GM12878 (cell line): ENCODE data around the gene TRAF2. TPM values are rescaled to one million over a fixed set of nuclear protein-coding genes. Genes with fewer than 3 reads are reported as not detected.

Experiments
- ATAC-seq: fragments of 200-7000 bp; cut with Tn5 transposase; 3 replicates; pipeline ENCODE4 v1.9.1; 2020; ENCODE audit warnings: mild to moderate bottlenecking, moderate library complexity
- BruUV-seq: library from RNA; stranded (reverse); fragments of 400-500 nt; replicated peaks from 2 replicates; lab custom pipeline; 2021; lab: Mats Ljungman, UMichigan
- CTCF ChIA-PET: fragments of 300-600 bp; sonication (Branson Sonifier 250); formaldehyde crosslinking; extraction: SDS; loops from one replicate; lab custom pipeline; 2021; ENCODE audit warnings: inconsistent platforms; lab: Yijun Ruan, JAX
- POLR2A ChIA-PET: fragments of 350-600 bp; formaldehyde crosslinking; extraction: SDS; loops from one replicate; lab custom pipeline; 2021; ENCODE audit warnings: inconsistent platforms; lab: Charles Lee
- RAD21 ChIA-PET: fragments of 300-600 bp; sonication (Branson Sonifier 250); formaldehyde crosslinking; loops from one replicate; lab custom pipeline; 2023; ENCODE audit warnings: antibody characterized with exemption; ENCODE audit not compliant: unreplicated experiment; lab: Charles Lee
- SMC1A ChIA-PET: fragments of 300-600 bp; sonication (Branson Sonifier 250); formaldehyde crosslinking; loops from one replicate; lab custom pipeline; 2023; ENCODE audit not compliant: unreplicated experiment, uncharacterized antibody; lab: Charles Lee
- DNase-seq: peaks from one replicate; pipeline ENCODE4 v3.0.0-alpha.2; 2011; ENCODE audit warnings: low read depth, low spot score
- FAIRE-seq: peaks from 3 replicates; lab custom pipeline; 2011; peaks lifted over from hg19 to GRCh38; lab: Jason Lieb, UNC
- H2AFZ ChIP-seq: 2 replicates; pipeline ENCODE4 v1.6.0; 2011; ENCODE audit warnings: low read depth, low read length, control low read depth; ENCODE audit not compliant: control insufficient read depth
- H3K27ac ChIP-seq: 2 replicates; pipeline ENCODE4 v1.5.1; 2011; ENCODE audit warnings: control low read depth; ENCODE audit not compliant: control insufficient read depth, insufficient read depth
- H3K27me3 ChIP-seq, 2 experiments: replicated peaks in 1 of 2; 2 replicates each; pipeline versions ENCODE4 v1.6.0 to v1.6.1; 2011; ENCODE audit warnings: low read length in 1 of 2; ENCODE audit not compliant: control insufficient read depth in 2 of 2, insufficient read depth in 2 of 2
- H3K36me3 ChIP-seq, 2 experiments: 2 replicates each; pipeline ENCODE4 v1.5.1; 2011; ENCODE audit warnings: low read length in 1 of 2; ENCODE audit not compliant: control insufficient read depth in 2 of 2, insufficient read depth in 2 of 2
- H3K4me1 ChIP-seq: 2 replicates; pipeline ENCODE4 v1.6.1; 2011; ENCODE audit warnings: mild to moderate bottlenecking, low read length, moderate library complexity, mixed read lengths; ENCODE audit not compliant: control insufficient read depth, insufficient read depth
- H3K4me2 ChIP-seq: 2 replicates; pipeline ENCODE4 v1.6.0; 2011; ENCODE audit warnings: control low read depth; ENCODE audit not compliant: control insufficient read depth, insufficient read depth
- H3K4me3 ChIP-seq: fragments of 200-600 bp; sonication (generic); 2 replicates; pipeline ENCODE4 v1.5.1; 2016
- H3K79me2 ChIP-seq: 2 replicates; pipeline ENCODE4 v1.6.0; 2011; ENCODE audit warnings: low read length; ENCODE audit not compliant: control insufficient read depth, insufficient read depth
- H3K9ac ChIP-seq: 2 replicates; pipeline ENCODE4 v1.8.0; 2011; ENCODE audit warnings: low read length, control low read depth, mixed read lengths; ENCODE audit not compliant: control insufficient read depth, insufficient read depth
- H3K9me3 ChIP-seq: replicated peaks from 3 replicates; pipeline ENCODE4 v1.5.1; 2011; ENCODE audit warnings: mild to moderate bottlenecking, low read length; ENCODE audit not compliant: control insufficient read depth, insufficient read depth
- H4K20me1 ChIP-seq: 2 replicates; pipeline ENCODE4 v1.6.0; 2011; ENCODE audit not compliant: control insufficient read depth, insufficient read depth
- ASH2L ChIP-seq: fragments of 300-600, 200-600 bp; sonication (generic); IDR thresholded peaks from 2 replicates; pipeline ENCODE4 v1.6.1; 2017; ENCODE audit warnings: low read depth, mild to moderate bottlenecking, borderline replicate concordance
- BCL11A ChIP-seq: IDR thresholded peaks from 2 replicates; pipeline ENCODE4 v1.6.1; 2011; ENCODE audit warnings: low read depth, low read length
- BHLHE40 ChIP-seq, 2 experiments: fragments of 450-650 bp in 1 of 2; IDR thresholded peaks; 2 replicates each; pipeline ENCODE4 v1.6.1; 2011 to 2017; ENCODE audit warnings: low read depth in 2 of 2, borderline replicate concordance in 1 of 2, improper control_type of control experiment in 1 of 2, low read length in 1 of 2, mild to moderate bottlenecking in 1 of 2
- CBX3 ChIP-seq: fragments of 200-600 bp; sonication (generic); IDR thresholded peaks from 2 replicates; pipeline ENCODE4 v1.6.1; 2016; ENCODE audit warnings: low read depth, borderline replicate concordance
- CEBPB ChIP-seq, 2 experiments: fragments of 150-350 bp in 1 of 2; IDR thresholded peaks; 2 replicates each; pipeline ENCODE4 v1.6.1; 2012 to 2014; ENCODE audit warnings: low read depth in 2 of 2, low read length in 2 of 2, borderline replicate concordance in 1 of 2, inconsistent platforms in 1 of 2
- CREB1 ChIP-seq: IDR thresholded peaks from 2 replicates; pipeline ENCODE4 v1.6.1; 2012; ENCODE audit warnings: low read depth, mild to moderate bottlenecking, inconsistent platforms
- EZH2 ChIP-seq: IDR thresholded peaks from 2 replicates; pipeline ENCODE4 v1.6.1; 2012; ENCODE audit warnings: low read depth, mild to moderate bottlenecking, control low read depth, inconsistent platforms, low read length, borderline replicate concordance; ENCODE audit not compliant: control insufficient read depth
- GATAD2B ChIP-seq: fragments of 450-650 bp; conservative IDR thresholded peaks from 2 replicates; pipeline ENCODE4 v1.6.1; 2017; ENCODE audit warnings: low read depth, mild to moderate bottlenecking, moderate library complexity
- IRF3 ChIP-seq: fragments of 450-650 bp; IDR thresholded peaks from 2 replicates; pipeline ENCODE4 v1.6.1; 2014; ENCODE audit warnings: mild to moderate bottlenecking
- JUND ChIP-seq: IDR thresholded peaks from 2 replicates; pipeline ENCODE4 v1.6.1; 2012; ENCODE audit warnings: low read depth, mild to moderate bottlenecking, low read length, improper control_type of control experiment, moderate library complexity
- KLF5 ChIP-seq: fragments of 450-650 bp; IDR thresholded peaks from 2 replicates; pipeline ENCODE4 v1.6.1; 2014; ENCODE audit warnings: mild to moderate bottlenecking; ENCODE audit not compliant: partially characterized antibody
- MTA2 ChIP-seq: fragments of 450-650 bp; IDR thresholded peaks from 2 replicates; pipeline ENCODE4 v1.6.1; 2016; ENCODE audit warnings: low read depth, mild to moderate bottlenecking, moderate library complexity
- PAX5 ChIP-seq: IDR thresholded peaks from 2 replicates; pipeline ENCODE4 v1.6.1; 2011; ENCODE audit warnings: low read depth, low read length, borderline replicate concordance
- SIX5 ChIP-seq: IDR thresholded peaks from 2 replicates; pipeline ENCODE4 v1.6.1; 2011; ENCODE audit warnings: mild to moderate bottlenecking, low read depth, low read length, moderate library complexity; ENCODE audit not compliant: severe bottlenecking
- SPI1 ChIP-seq: IDR thresholded peaks from 2 replicates; pipeline ENCODE4 v1.6.1; 2011; ENCODE audit warnings: low read depth, mild to moderate bottlenecking, low read length, moderate library complexity, borderline replicate concordance; ENCODE audit not compliant: insufficient read depth
- WGBS: methylation state at CpG from one replicate; pipeline ENCODE4 v1.1.6; 2016; ENCODE audit warnings: low lambda C conversion rate; ENCODE audit not compliant: insufficient replicate concordance, insufficient coverage; ENCODE audit errors: missing lambda C conversion rate; 5-methylcytosine and 5-hydroxymethylcytosine counted together
- in situ Hi-C: fragments of 300-500 bp; cut with MboI; formaldehyde crosslinking; loops from 9 replicates; pipeline ENCODE4 v1.14.3; 2018; ENCODE audit warnings: mixed read lengths
- intact Hi-C: fragments of 100-400 bp; cut with micrococcal nuclease; formaldehyde crosslinking; loops from one replicate; pipeline ENCODE4 v1.14.2; 2022; ENCODE audit not compliant: unreplicated experiment
- polyA plus RNA-seq, 11 experiments: library from polyadenylated mRNA; depleted of rRNA in 4 of 11; unstranded in 6 of 11; stranded (reverse) in 5 of 11; fragments of >200 nt; fragmentation: Nextera tagmentation in 4 of 11; fragmentation: Illumina TruSeq in 1 of 11; extraction: Ambion mirVana in 4 of 11; extraction: Trizol in 1 of 11; gene quantifications; 1 replicate in 1 of 11; 2 replicates in 10 of 11; pipeline versions ENCODE4 v1.2.1 to v1.2.3, GENCODE V29; 2011 to 2016; ENCODE audit warnings: inconsistent platforms in 2 of 11, missing spikeins in 2 of 11, low read depth in 1 of 11
- total RNA-seq, 4 experiments: library from RNA; depleted of rRNA in 3 of 4; stranded (reverse); fragments of >200 nt in 3 of 4; fragmentation: Illumina TruSeq in 1 of 4; extraction: Trizol in 1 of 4; gene quantifications; 2 replicates each; pipeline versions ENCODE4 v1.2.1 to v1.2.3, GENCODE V29; 2013 to 2021
- TF ChIP-seq, protein P1 (sequence below): IDR thresholded peaks from 2 replicates; pipeline ENCODE4 v1.6.1; 2012; ENCODE audit warnings: low read depth, low read length, improper control_type of control experiment

The TRAF2 gene
- total and polyA plus RNA-seq, 10 of the 15 experiments (the other 5 are each of a cell fraction or from before 2014, with no cell fraction given), result 0.34 to 39.5 (median 18.7) TPM

- TF ChIP-seq EZH2, result no peak
Measured at GRCh38 chr9:136957901-136958300, 71.6 kb downstream of the TRAF2 start (continued).

- intact Hi-C loops (no loop called here), in situ Hi-C loops (no loop called here)
- no peak overlapping the region for H3K9ac ChIP-seq
- no peaks in the 10 kb centered on the region for H3K4me1 ChIP-seq
- H4K20me1 ChIP-seq, result no peaks in the 10 kb centered on the region
- TF ChIP-seq BCL11A (no peak), SPI1 (no peak), SIX5 (no peak), CBX3 (no peak), MTA2 (no peak), GATAD2B (no peak), CREB1 (no peak), ASH2L (no peak), BHLHE40 (IDR thresholded peaks at IDR 0.05; ENCODE audit: borderline replicate concordance in 1 of 2, low read depth in 2 of 2, low read length in 1 of 2) (no peak), PAX5 (no peak), CEBPB (IDR thresholded peaks at IDR 0.05; ENCODE audit: borderline replicate concordance in 1 of 2, low read depth in 2 of 2, low read length in 2 of 2) (no peak), JUND (no peak), IRF3 (no peak), KLF5 (no peak)
- TF ChIP-seq, protein P1, sequence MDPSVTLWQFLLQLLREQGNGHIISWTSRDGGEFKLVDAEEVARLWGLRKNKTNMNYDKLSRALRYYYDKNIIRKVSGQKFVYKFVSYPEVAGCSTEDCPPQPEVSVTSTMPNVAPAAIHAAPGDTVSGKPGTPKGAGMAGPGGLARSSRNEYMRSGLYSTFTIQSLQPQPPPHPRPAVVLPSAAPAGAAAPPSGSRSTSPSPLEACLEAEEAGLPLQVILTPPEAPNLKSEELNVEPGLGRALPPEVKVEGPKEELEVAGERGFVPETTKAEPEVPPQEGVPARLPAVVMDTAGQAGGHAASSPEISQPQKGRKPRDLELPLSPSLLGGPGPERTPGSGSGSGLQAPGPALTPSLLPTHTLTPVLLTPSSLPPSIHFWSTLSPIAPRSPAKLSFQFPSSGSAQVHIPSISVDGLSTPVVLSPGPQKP, result no peak
- no peak overlapping the region for H3K4me3 ChIP-seq
- ChIA-PET POLR2A (no interaction called here), RAD21 (no interaction called here), CTCF (no interaction called here), SMC1A (no interaction called here)
- H3K4me2 ChIP-seq, result no peak overlapping the region
- 41% methylated on average over 7 of the region's 7 CpGs for WGBS
- ATAC-seq, result no peak
- H3K36me3 ChIP-seq, result no peaks in the 10 kb centered on the region
- no peaks in the 10 kb centered on the region for H3K9me3 ChIP-seq
- BruUV-seq, result no TSS peak
- no peak for DNase-seq
- no peak overlapping the region for H2AFZ ChIP-seq
- no peaks in the 10 kb centered on the region for H3K27me3 ChIP-seq
- no peak for FAIRE-seq
- H3K27ac ChIP-seq, result no peak overlapping the region
- no peaks in the 10 kb centered on the region for H3K79me2 ChIP-seq
Measured at GRCh38 chr9:136958473-136958872, 72.2 kb downstream of the TRAF2 start.
